HG03060 (cell line): Measurements from ENCODE around the gene GRIFIN.
"Not testable (repeated sequence)": the region's sequence is repeated elsewhere in the genome, so short reads cannot be mapped to it uniquely, and the experiment has no call there.

ENCODE experiments used
- ATAC-seq: cut with Tn5 transposase; IDR thresholded peaks from one replicate; pipeline ENCODE4 v1.9.1; 2021; ENCODE audit warnings: low read depth, moderate number of reproducible peaks; ENCODE audit not compliant: unreplicated experiment

The GRIFIN gene

GRCh38 chr7:2461268-2462026 lies 14.8 kb downstream of the GRIFIN start:
- ATAC-seq, result no peak

- ATAC-seq, result no peak
Observed at GRCh38 chr7:2460641-2461040, 15.6 kb downstream of the GRIFIN start.

GRCh38 chr7:2460188-2460587 lies 16.0 kb downstream of the GRIFIN start:
- ATAC-seq, result no peak

- no peak for ATAC-seq
Observed at GRCh38 chr7:2459674-2460073, 16.5 kb downstream of the GRIFIN start.

GRCh38 chr7:2453849-2454248 lies 22.3 kb downstream of the GRIFIN start:
- ATAC-seq, result not testable (repeated sequence)

GRCh38 chr7:2452643-2453270 lies 23.4 kb downstream of the GRIFIN start:
- ATAC-seq, result no peak

GRCh38 chr7:2452074-2452507 lies 24.1 kb downstream of the GRIFIN start:
- no peak for ATAC-seq

- no peak for ATAC-seq
Observed at GRCh38 chr7:2451171-2452073, 24.8 kb downstream of the GRIFIN start.

GRCh38 chr7:2450198-2451107 lies 25.7 kb downstream of the GRIFIN start:
- no peak for ATAC-seq

- ATAC-seq, result no peak
Observed at GRCh38 chr7:2446676-2447075, 29.5 kb downstream of the GRIFIN start.

GRCh38 chr7:2445898-2446555 lies 30.2 kb downstream of the GRIFIN start:
- ATAC-seq, result no peak

GRCh38 chr7:2445047-2445446 lies 31.2 kb downstream of the GRIFIN start:
- ATAC-seq, result no peak

- ATAC-seq, result no peak
Observed at GRCh38 chr7:2444476-2444875, 31.7 kb downstream of the GRIFIN start.

GRCh38 chr7:2443491-2443890 lies 32.7 kb downstream of the GRIFIN start:
- ATAC-seq, result no peak

- ATAC-seq, result no peak
Observed at GRCh38 chr7:2441430-2442058, 34.7 kb downstream of the GRIFIN start.

GRCh38 chr7:2440608-2441245 lies 35.5 kb downstream of the GRIFIN start:
- no peak for ATAC-seq

- no peak for ATAC-seq
Observed at GRCh38 chr7:2438775-2439174, 37.4 kb downstream of the GRIFIN start.

GRCh38 chr7:2438186-2438585 lies 38.0 kb downstream of the GRIFIN start:
- no peak for ATAC-seq
